Heart right ventricle (tissue), 16 donors: ENCODE data around the gene SFXN5. TPM values are rescaled to one million over a fixed set of nuclear protein-coding genes. Genes with fewer than 3 reads are reported as not detected.

Source experiments
- ATAC-seq, 8 donors: fragments of 200-7000 bp; cut with Tn5 transposase; one replicate each; pipeline ENCODE4 v1.9.1; 2020; ENCODE audit warnings: mild to moderate bottlenecking in 8 of 8, moderate library complexity in 8 of 8, moderate number of reproducible peaks in 1 of 8
- DNase-seq, 2 donors: peaks; one replicate each; pipeline ENCODE4 v3.0.0-alpha.2; 2020
- H3K27ac ChIP-seq, 10 donors: fragments of 200-600 bp; sonication (generic) in 2 of 10; one replicate each; pipeline versions ENCODE4 v1.5.0 to v1.8.0; 2020 to 2022; ENCODE audit warnings: mild to moderate bottlenecking in 3 of 10
- H3K27me3 ChIP-seq, 7 donors: fragments of 200-600 bp; one replicate each; pipeline ENCODE4 v1.8.0; 2021 to 2022; ENCODE audit warnings: mild to moderate bottlenecking in 2 of 7
- H3K36me3 ChIP-seq, 9 donors: fragments of 200-600 bp; sonication (generic) in 1 of 9; one replicate each; pipeline versions ENCODE4 v1.5.0 to v1.8.0; 2020 to 2022; ENCODE audit warnings: mild to moderate bottlenecking in 2 of 9
- H3K4me1 ChIP-seq, 9 donors: fragments of 200-600 bp; sonication (generic) in 1 of 9; one replicate each; pipeline versions ENCODE4 v1.5.0 to v1.8.0; 2020 to 2022; ENCODE audit warnings: mild to moderate bottlenecking in 4 of 9
- H3K4me3 ChIP-seq, 10 donors: fragments of 200-600 bp; sonication (generic) in 2 of 10; one replicate each; pipeline versions ENCODE4 v1.5.0 to v1.8.0; 2020 to 2022; ENCODE audit warnings: mild to moderate bottlenecking in 7 of 10, moderate library complexity in 2 of 10
- H3K9me3 ChIP-seq, 11 donors: fragments of 200-600 bp in 10 of 11; sonication (generic) in 2 of 11; one replicate each; pipeline versions ENCODE4 v1.5.0 to v1.8.0; 2013 to 2022; ENCODE audit warnings: mild to moderate bottlenecking in 2 of 11, control low read depth in 1 of 11, moderate library complexity in 1 of 11
- WGBS, 2 donors: extraction: QIAGEN DNeasy Blood & Tissue Kit; methylation state at CpG; one replicate each; pipeline ENCODE4 v1.1.7; 2013; ENCODE audit warnings: inconsistent platforms in 1 of 2; 5-methylcytosine and 5-hydroxymethylcytosine counted together
- intact Hi-C, 10 donors: fragments of 100-400 bp; cut with DNase I; formaldehyde crosslinking; loops; one replicate each; pipeline versions ENCODE4 v1.11.1 to v1.14.2; 2022
- polyA plus RNA-seq, 2 donors: library from polyadenylated mRNA; stranded (reverse); fragments of 200-250 nt; gene quantifications; one replicate each; pipeline ENCODE4 v1.2.3, GENCODE V29; 2013
- total RNA-seq, 10 donors: library from RNA; stranded (reverse); fragmentation: NEBNext Ultra II Directional in 3 of 10; extraction: Animal tissue kit (Norgen Biotek cat#: 25700) in 3 of 10; gene quantifications; one replicate each; pipeline versions ENCODE4 v1.2.1 to v1.2.4, GENCODE V29; 2021 to 2023
- TF ChIP-seq, protein P1 (sequence below), 9 donors: fragments of 200-600 bp; sonication (generic) in 2 of 9; IDR thresholded peaks; one replicate each; pipeline versions ENCODE4 v1.5.0 to v1.8.0; 2021 to 2022; ENCODE audit warnings: antibody characterized with exemption in 9 of 9, mild to moderate bottlenecking in 5 of 9, moderate library complexity in 1 of 9
- donor health status: Arrhythmogenic right ventricular cardiomyopathy.
- donor health status: ischemic (EF 13 %, LVEDD 7.1; RV severe dilation, severe dysfunction).
- donor health status: healthy with polysubstance abuse.
- donor health status: DM: no; HTN: yes; CAD: no.
- donor health status: DM: no; HTN: no; CAD: no.
- donor health status: ischemic (EF 25% LVEDD 6.9; RV normal size, moderate dysfunction).
- donor health status: ischemic (EF 25% LVEDD 5.7; RV mildly dilated, moderate dysfunction).
- donor health status: healthy.
- donor health status: DM: yes; HTN: yes; CAD: no.
- donor health status: Ischemic cardiomyopathy.
- donor health status: ischemic (EF 35%, LVEDD 5.7; RV mildly dilated, moderate dysfunction).
- donor health status: nonischemic (EF 11% LVEDD 7.7; RV severe dilation, severe dysfunction).
- donor health status: DM: yes; HTN: yes; CAD: no.
- donor health status: PGD.
- donor health status: ischemic (EF 29% LVEDD 5.4; RV normal size, mild dysfunction).
- donor health status: nonischemic (EF 23%, LVEDD 6.1; RV moderate dilation, normal function).

SFXN5 gene
- total and polyA plus RNA-seq, 12 donors = 4.4 to 11.8 (median 9.7) TPM

DNA sequence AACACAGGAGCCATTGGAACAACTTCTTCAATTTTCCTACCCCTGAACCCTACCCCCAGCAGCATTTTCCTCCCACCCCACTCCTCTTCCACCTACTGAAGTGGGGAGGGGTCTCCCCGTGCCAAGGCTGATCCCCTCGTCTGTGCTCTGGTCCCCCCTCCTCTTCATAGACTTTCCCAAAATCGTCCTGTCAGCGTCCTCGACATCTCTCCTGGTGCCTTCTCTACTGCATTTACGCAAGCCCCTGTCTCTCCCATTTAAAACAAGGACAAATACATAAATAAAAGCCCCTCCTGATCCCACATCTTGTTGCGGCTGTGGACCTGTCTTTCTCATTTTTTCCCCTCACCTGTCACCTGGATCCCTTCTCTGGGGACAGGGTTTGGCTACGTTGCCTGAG, 112.0 kb downstream of the SFXN5 start:
- no peaks in the 10 kb centered on the region for H3K27me3 ChIP-seq
- no peak overlapping the region for H3K4me3 ChIP-seq
- no peak overlapping the region for H3K27ac ChIP-seq
- H3K36me3 ChIP-seq = peaks cover 0 to 26% (median 0%) of the 10 kb centered on the region in 9 donors
- ATAC-seq (no peak), DNase-seq (no peak)
- intact Hi-C loops = no loop called here
- WGBS, 2 donors = 97 to 98% methylated on average over 8 of the region's 8 CpGs
- TF ChIP-seq, protein P1, sequence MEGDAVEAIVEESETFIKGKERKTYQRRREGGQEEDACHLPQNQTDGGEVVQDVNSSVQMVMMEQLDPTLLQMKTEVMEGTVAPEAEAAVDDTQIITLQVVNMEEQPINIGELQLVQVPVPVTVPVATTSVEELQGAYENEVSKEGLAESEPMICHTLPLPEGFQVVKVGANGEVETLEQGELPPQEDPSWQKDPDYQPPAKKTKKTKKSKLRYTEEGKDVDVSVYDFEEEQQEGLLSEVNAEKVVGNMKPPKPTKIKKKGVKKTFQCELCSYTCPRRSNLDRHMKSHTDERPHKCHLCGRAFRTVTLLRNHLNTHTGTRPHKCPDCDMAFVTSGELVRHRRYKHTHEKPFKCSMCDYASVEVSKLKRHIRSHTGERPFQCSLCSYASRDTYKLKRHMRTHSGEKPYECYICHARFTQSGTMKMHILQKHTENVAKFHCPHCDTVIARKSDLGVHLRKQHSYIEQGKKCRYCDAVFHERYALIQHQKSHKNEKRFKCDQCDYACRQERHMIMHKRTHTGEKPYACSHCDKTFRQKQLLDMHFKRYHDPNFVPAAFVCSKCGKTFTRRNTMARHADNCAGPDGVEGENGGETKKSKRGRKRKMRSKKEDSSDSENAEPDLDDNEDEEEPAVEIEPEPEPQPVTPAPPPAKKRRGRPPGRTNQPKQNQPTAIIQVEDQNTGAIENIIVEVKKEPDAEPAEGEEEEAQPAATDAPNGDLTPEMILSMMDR (IDR thresholded peaks at IDR 0.05) = no peak
- peaks cover 0 to 14% (median 0%) of the 10 kb centered on the region in 9 donors for H3K4me1 ChIP-seq
- no peaks in the 10 kb centered on the region for H3K9me3 ChIP-seq

DNA sequence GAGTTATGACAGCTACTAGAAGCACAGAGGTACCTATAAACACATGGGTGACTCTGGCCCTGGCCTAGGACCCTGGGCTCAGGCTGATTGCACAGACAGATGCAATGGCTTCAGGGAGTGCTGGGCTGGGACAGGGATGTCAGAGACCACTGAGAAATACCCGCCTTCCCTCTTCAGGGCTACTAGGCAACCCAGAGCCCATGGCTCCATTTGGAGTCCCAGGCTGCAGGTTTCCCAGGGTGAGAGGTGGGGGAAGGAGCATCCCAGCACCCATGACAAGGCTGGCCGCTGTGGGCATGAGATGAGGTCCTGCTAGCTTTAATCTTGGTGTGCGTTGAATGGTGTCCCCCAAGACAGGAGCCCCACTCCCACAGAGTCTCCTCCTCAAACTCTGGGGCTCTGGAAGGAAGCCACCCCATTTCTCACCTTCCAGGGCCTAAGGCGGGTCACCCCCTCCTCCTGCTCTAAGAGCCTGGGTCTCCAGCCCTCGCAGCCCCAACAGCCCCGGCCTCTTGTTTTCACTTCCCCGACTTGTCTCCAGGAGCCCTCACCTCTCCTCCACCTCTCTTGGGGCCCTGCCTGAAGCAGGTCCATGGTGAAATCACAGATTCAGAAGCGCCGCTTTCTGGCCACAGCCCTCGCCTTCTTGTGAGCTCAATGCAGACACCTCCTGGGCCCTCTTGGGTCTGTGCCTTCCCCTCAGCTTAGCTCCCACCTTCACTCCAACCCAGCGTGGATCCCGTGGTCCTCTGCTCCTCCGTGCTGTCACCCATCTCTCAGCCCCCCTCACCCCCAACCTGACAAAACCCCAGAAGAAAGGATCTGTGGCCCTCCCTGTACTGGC, 112.7 kb downstream of the SFXN5 start:
- Histone ChIP-seq H3K4me3 (no peak overlapping the region), H3K9me3 (no peaks in the 10 kb centered on the region), H3K27me3 (no peaks in the 10 kb centered on the region), H3K27ac (no peak overlapping the region), H3K4me1 (peaks cover 0 to 17% (median 0%) of the 10 kb centered on the region in 9 donors), H3K36me3 (peaks cover 0 to 26% (median 0%) of the 10 kb centered on the region in 9 donors)
- TF ChIP-seq, protein P1 (IDR thresholded peaks at IDR 0.05) = no peak
- 97 to 99% methylated on average over 13 of the region's 13 CpGs for WGBS, 2 donors
- intact Hi-C loops = no loop called here
- ATAC-seq = no peak
- no peak for DNase-seq

DNA sequence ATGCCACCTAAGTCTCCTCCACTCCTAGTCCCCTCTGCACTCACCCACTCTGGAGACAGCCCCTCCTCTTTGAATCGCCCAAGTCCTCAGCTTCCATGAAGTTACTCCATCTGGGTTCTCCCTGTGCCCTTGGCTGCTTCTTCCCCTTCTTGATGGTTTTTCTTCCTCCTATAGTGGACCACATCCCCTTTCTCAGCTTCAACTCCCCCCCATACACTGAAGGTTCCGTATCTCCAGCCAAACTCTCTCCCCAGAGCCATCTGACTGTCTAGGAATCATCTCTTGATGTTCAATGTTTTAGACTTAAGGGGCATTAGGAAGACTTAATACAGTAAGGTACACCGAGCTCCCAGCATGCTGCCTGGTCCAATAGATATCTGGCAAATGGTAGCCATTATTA, 114.6 kb downstream of the SFXN5 start:
- H3K9me3 ChIP-seq = no peaks in the 10 kb centered on the region
- no peak overlapping the region for H3K4me3 ChIP-seq
- DNase-seq (no peak), ATAC-seq (peak in 5 of 8 donors; percentile 19 to 39 (median 32))
- H3K4me1 ChIP-seq = peaks cover 0 to 17% (median 0%) of the 10 kb centered on the region in 9 donors
- intact Hi-C loops = no loop called here
- 90 to 91% methylated on average over 3 of the region's 3 CpGs for WGBS, 2 donors
- TF ChIP-seq, protein P1 (IDR thresholded peaks at IDR 0.05) = no peak
- H3K36me3 ChIP-seq = peaks cover 0 to 17% (median 0%) of the 10 kb centered on the region in 9 donors
- no peaks in the 10 kb centered on the region for H3K27me3 ChIP-seq
- H3K27ac ChIP-seq = no peak overlapping the region

DNA sequence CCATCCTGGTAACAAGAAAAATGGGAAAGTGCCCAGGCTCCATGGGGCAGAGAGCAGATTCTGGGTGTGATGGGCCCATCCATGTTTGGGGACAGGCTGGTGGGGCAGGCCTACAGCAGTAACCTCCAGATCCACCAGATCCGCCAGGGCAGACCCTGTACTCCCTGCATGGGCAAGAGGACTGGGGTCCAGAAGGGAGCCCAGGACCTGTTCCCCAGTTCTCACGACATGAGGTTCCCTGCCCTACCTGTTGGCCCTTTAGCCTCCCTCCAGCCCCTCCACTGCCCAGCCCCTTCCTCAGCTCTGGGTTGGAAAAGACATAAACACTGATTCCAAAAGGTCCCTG, 115.5 kb downstream of the SFXN5 start:
- ATAC-seq (no peak), DNase-seq (no peak)
- no peak overlapping the region for H3K27ac ChIP-seq
- 96 to 100% methylated on average over 2 of the region's 2 CpGs for WGBS, 2 donors
- peaks cover 0 to 14% (median 0%) of the 10 kb centered on the region in 9 donors for H3K36me3 ChIP-seq
- H3K27me3 ChIP-seq = no peaks in the 10 kb centered on the region
- H3K9me3 ChIP-seq = no peaks in the 10 kb centered on the region
- TF ChIP-seq, protein P1 (IDR thresholded peaks at IDR 0.05) = no peak
- intact Hi-C loops = no loop called here
- H3K4me1 ChIP-seq = peaks cover 0 to 17% (median 0%) of the 10 kb centered on the region in 9 donors
- H3K4me3 ChIP-seq = no peak overlapping the region
